GM21737 (cell line): ENCODE results near the gene NKD1.

ENCODE experiments used
- ATAC-seq: cut with Tn5 transposase; IDR thresholded peaks from one replicate; pipeline ENCODE4 v1.9.1; 2021; ENCODE audit warnings: mild to moderate bottlenecking, moderate library complexity; ENCODE audit not compliant: unreplicated experiment

NKD1 gene

DNA sequence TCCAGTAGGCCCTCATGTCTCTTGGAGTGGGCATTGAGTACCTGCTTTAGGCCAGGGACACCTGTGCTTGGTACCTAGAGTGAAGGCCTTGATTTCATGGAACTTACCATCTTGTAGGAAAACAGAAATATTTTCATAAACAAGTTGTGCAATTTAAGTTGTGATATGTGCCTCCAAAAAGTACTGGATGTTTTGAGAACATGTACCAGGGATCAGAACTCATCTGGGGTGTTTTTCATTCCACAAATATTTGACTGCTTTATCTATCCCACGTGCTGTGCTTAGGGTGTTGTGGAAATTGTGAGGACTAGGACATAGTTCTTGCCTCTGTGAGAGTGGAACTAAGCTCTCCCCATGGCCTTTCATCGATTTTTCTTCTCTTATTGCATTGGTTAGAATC, 8.8 kb downstream of the NKD1 start:
- ATAC-seq: no peak

DNA sequence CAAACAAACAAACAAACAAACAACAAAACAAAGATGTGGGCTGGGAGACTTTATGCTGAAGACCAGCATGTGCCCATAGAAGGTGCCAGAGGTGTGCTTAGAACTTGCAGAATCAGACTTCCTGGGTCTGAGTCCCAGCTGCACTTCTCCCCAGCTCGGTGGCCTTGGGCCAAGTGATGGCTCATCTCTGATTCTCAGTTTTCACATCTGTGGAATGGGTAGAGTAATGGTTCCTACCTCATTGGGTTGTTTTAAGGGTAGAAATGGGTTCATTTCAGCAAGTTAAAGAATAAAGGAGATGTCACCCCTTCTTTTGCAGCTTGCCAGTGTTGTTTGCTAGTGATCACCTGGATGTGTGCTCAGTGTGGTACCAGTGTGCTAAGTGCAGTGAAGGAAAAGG, 10.7 kb downstream of the NKD1 start:
- ATAC-seq: no peak

DNA sequence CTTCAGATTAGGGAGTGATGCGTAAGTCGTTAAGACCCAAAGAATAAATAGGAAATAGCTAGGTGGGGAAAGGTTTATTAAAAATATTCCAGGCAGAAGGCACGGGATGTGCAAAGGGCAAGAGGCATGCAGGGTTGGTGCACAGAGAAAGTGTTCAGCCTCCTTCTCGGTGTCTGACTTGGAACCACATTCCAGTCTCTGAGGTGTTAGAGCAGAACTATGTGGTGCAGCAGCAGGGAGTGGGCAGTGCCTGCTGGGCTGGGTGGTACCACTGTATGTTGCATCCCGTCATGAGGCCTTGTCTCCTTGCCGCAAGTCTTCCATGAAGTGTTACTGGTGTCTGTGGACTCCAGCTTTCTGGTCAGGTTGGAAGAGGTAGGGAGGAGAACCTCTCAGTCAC, 11.1 kb downstream of the NKD1 start:
- ATAC-seq: no peak

DNA sequence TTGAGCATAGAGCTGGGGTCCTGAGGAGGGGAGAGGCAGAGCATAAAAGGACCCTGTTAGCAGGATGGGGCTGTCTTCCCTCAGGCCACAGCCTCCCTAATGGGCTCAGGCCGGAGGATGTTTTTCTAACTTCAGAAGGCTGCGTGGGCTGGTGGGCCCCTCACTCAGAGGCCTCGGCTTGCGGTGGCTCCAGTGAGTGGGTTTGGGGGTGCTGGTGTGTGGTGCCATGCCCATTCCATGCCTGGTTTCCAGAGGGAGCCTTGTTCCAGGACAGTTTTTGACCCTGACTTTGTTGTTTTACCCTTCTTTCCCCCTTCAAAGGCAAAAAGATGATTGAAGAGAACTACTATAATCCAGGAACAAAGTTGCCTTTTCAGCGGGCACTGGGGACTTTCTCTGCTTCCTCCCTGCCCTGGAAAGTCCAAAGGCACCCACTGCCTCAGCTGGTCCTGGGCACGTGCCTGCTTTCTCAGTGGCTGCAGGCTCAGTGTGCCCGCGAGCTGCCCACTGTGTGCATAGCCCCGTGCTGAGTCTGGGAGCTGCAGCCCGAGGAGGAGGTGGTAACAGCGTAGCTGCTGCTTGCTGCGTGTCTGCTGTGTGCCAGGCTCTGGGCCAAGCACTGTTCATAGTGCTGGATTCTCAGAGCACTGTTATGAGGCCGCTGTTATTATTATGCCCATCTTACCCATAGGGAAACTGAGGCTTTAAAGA, 11.8 kb downstream of the NKD1 start:
- ATAC-seq: no peak

DNA sequence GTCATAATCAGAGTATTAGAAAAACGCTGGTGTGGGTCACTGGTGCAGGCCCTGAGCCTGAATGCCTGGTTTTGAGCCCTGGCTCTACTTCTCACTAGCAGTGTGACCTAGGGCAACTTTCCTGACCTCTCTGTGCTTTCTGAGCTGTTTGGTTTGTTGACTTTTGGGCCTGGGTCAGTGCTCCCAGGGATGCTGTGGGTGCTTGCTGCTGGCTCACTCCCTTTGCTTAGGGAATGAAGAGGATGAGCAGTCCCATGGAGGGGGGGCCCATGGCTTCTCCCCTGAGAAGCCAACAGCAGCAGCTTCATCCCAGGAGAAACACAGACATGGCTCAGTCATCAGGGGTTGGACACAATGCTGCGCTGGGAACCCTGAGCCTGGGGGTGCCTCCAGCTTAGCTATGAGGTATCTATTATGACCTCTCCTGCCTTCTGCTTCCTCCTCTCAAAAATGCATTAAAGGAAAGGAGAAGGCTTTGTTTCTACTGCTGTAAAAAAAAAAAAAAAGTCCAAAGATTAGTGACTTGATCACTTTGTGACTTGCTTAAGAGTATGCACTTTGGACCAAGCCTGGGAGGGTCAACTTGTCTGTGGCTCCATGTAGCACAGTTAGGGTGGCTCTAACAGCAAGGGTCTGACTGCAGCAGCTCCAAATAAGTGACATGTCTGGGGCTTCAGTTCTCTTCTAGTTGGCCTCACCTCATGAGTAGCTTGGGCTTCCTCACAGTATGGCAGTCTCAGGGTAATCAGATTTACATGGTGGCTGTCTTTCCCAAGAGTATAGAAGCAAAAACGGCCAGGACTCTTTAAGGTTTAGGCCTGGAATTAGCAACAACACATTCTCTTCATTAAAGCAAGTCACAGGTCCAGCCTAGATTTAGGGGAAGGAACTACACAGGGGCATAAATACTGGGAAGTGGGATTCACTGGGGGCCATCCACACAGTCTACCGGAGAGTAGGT, 13.0 kb downstream of the NKD1 start:
- ATAC-seq: no peak

DNA sequence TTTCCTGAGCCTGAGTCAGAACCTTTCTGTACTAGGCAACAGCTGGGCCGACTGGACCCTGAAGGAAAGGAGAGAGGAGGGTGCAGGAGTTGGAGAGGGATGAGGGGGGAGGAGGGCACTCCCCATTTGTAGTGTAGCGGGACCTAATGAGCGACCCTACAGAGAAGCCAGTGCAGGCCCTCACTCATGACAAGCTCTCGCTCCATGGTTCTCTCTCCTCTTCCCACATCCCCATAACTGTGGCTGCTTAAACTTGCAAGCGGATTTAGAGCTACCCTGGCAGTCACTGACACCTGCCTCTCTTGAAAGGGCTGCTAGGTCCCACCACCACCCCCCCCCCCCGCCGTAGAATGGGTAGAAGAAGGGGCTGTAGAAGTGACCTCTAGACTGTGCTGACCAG, 14.5 kb downstream of the NKD1 start:
- ATAC-seq: no peak

DNA sequence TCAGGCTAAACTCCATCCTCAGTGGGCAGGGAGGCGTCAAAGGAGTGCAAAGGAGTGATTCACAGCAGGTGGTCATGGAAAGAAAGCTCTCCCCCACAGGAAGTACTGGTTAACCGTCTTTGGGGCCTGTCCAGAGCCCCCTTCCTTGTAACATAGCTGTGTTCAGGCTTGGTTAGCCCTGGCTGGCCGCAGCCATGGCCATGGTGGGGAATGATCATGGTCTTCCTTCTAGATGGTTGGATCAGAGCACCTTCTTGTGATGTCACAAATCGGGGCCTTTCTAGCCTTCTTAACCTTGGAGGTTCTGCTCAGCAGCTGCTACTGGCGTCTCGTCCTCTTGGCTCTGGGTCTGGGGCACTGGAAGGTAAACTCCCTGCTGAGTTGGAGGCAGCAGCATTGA, 15.8 kb downstream of the NKD1 start:
- no peak for ATAC-seq

DNA sequence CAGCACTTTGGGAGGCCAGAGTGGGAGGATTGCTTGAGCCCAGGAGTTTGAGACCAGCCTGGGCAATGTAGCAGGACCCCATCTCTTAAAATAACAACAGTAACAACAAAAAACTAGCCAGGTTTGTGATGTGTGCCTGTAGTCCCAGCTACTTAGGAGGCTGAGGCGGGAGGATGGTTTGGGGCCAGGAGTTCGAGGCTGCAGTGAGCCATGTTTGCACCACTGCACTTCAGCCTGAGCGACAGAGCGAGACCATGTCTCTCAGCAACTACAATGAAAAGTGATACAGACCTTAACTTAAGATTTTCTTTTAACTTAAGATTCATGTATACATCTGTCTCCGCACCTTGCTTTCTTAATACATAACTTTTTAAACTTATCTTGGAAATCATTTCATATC, 17.2 kb downstream of the NKD1 start:
- ATAC-seq: no peak

DNA sequence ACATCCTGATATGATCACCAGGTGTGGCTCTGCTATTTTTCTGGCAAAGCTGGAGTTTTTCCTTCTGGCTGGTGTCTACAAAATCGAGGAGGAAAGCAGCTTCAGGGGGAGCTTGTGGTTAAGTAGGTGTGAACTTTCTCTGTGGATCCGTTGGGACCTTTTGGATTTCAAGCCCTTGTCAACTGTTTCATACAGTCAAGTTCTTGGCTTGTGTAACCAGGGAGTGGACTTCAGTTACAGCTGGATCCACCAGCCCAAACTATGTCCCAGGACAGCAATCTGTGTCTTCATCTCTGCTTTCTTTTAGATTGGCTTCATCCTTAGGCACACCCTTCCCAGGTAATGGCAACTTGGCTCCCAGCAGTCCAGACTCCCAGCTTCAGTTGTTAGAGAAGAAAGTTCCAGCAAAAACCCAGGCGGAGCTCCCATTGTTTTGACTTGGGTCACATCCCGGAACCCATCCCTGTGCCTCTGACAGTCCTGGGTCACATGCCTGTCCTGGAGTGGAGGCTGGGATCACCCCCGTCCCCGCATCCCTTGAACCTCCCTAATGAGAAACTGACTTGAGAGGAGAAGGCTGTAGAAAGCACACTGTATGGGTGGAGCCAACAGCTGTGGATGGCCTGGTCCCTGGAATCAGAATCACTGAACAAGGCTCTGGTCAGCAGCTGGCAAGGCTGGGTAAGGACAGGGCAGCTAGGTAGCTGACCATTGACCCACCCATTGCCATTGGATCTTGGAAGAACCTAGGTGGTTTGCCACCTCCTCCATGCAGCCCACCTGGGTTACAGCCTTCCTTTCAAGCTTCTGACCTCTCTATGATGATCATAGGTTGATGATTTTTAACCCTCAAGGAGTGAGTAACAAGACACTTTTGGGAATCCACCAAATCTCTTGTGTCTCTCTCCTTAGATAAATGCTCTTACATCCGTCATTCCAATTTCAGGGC, 18.1 kb downstream of the NKD1 start:
- no peak for ATAC-seq

DNA sequence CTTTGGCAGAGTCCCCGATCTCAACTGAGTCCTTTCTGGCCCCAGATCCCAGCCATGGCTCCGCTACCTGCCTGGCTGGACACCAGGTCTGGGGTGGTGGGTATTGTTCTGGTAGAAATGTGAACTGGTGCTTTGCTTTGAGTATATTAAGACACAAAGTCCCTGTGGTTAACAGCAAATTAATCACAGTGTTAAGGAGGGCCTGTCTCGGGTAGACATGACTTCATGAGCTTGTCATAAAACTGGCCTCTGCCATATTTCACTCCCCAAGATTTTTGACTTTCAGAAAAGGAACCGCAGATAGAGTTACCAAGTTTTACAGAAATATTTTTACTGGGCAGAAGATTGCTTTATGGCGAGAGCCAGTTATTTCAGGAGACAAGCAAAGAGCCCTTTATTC, 19.5 kb downstream of the NKD1 start:
- no peak for ATAC-seq

DNA sequence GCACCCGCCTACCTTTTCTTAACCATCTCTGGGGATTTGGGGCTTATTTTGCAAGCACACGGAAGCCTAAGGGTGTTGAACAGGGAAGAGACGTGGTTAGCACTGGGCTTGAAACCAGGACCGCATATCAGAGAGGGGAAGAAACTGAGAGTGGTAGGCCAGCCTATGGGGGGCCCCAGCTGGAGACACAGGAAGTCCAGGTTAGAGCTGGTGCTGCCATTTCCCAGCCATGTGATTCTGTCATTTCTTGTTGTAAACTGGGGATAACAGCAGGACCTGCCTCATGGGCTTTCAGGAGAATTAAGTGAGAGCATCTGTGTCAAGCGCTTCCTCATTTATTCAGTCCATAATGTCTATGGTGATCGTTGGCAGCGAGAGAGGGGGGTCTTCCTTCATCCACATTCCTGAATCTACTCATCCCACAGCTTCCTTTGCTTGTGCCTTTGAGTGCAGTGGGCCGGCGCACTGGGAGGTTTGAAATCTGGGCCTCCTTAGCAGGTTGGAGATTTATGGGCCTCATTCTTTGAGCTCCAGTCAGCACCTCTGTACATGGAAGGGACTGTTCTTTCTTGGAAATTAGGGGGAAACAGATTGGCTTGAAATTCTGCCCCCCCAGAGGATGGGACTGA, 20.1 kb downstream of the NKD1 start:
- no peak for ATAC-seq

DNA sequence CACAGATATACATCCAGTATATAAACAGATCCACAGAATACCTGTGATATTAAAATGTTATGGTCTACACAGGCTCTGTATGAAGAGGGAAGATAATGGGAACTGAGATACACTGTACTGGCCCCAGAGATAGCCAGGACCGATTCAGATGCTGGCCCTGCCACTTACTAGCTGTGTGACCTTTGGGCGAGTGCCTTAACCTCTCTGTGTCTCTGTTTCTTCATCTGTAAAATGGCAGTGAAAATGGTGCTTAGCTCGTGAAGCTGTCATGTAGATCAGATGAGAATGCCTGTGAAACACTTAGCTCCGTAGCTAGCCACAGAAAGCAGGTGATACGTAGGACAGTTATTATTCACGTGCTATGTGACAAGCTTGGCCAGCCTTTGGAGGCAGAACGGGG, 22.2 kb downstream of the NKD1 start:
- no peak for ATAC-seq

DNA sequence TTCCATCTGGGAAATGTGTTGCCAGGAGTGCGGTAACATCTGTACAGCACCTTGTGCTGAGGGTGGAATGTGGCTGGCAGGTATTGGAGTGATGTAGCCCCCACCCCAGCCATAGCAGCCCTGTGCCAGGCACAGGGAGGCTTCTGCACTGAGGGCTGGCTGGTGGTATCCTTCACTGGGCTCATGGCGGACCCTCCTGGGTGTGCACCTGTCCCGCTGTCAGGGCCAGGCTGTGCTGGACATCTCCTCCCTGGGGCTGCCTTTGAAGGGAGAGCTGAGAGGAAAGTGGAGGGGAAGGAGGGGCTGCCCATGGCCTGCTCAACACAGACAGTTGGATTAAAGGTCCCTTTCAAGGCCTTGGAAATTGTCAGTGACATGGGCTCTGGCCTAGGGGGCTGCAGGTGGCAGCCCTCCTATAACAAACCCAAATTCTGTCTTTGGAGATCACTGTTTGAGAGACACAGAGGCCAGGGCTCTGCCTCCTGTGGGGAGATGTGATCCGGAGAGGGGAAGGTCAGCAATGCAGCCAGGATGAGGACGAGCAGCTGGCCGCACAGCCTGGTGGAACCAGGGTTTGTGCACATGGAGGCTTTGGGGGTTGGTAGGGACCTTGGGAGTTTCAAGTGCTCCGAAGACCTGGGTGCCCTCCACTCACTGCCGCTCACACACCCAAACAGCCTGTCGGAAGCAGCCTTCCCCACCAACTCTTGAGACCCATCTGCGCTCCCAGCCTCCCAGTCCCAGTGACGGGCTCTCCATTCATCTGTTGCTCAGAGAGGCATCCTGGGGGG, 22.8 kb downstream of the NKD1 start:
- no peak for ATAC-seq

DNA sequence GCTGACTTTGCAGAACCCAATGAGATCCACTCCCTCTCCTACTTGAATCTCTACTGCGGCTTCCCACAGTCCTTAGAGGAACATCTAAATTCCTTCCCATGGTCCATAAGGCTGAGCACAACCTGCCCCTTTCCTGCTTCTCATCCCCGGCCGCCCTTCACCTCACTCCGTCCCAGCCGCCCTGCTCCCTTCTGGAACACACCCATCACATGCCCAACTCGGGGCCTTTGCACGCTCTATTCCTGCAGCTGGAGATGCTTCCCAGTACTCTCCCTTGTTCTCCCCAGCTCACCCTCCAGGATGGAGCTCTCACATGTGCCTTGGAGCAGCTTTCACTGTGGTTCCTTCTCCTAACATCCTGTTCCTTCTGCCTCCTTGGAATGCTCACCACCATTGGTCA, 23.6 kb downstream of the NKD1 start:
- no peak for ATAC-seq

DNA sequence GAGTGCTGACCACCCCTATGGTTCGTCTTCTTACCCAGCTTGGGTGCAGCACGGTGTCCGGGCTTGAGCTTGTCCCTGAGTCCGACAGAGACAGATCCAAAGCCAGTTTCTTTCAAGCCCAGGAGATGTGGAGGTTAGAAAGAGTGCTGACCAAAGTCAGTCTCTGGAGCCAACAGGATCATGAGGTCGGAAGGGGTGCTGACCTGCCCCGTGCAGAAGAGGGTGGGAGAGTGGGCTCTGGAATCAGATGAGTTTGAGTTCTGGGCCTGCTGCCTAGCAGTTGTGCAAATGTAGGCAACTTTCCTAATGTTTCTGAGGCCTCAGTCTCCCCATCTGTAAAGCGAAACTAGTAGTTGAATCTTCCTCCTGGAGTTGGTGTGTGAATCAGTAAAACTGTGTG, 24.5 kb downstream of the NKD1 start:
- ATAC-seq: no peak

DNA sequence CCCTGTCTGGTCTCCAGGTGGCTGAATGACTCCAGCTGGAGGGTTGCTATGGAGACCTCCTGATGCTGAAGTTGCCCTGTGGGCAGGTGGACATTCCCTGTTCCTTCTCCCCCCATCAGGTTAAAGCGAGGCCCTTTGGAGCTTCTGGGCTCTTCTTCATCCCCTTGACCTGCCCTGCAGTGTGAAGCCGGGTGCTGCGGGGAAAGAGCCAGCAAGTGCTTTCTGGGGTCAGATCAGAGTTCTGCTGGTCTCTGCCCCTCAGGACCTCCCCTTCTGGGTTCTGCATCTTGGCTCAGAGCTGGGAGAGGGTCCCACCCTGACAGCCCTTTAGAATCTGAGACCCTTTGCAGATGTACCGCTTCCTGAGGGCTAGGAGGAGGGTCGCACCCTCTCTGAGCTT, 25.1 kb downstream of the NKD1 start:
- ATAC-seq: no peak

DNA sequence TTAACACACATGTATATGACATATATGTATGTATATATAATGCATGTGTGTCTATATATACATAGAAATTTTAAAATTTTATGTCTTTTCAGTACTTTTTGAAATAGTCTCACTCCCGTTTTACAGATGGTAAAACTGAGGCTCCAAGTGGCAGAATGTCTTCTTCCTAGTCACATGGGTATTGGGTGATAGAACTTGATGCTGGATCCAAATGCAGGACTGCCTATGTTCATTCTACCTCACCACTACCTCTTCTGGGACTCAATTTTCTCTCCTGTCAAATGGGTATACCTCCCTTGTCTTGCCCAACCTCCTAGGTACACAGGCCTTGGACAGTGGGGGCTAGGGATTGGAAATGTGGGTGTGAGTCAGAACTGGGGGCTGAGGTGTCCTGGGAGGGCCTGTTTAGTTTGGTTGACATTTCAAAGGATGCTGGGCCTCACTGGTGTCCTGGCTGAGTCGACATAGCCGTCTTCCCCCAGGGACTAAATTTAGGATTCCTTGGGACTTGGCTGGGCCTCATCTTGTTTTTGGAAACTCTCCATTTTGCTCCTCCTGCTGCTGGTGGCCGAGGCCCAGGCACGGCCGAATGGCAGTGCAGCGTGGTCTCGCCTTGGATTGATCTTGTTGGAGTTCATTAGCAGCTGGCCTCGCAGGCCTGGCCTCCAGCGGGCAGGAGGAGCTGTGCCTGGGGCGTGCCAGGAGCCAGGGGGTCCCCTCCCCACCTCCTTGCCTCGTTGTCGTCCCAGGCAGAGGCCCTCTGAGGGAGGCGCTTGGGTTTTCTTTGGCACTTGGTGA, 25.9 kb downstream of the NKD1 start:
- no peak for ATAC-seq

DNA sequence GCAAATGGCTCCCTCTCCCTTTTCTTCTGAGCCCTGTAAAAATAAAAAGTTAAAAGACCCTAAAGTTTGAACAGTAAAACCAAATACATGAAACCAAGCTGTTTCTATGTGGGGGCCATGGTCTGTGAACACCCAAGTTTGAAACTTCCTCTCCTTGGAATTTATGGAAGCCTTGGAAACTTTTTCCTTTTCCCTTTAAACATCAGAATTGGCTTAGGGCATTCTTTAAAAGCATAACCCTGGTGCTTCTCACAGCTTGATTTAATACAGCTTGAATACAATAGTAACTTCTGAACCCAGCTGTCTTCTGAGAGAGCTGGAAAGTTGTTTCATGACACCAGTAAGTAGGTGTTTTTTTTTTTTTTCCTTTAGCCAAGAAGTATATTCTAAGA, 26.5 kb downstream of the NKD1 start:
- no peak for ATAC-seq

DNA sequence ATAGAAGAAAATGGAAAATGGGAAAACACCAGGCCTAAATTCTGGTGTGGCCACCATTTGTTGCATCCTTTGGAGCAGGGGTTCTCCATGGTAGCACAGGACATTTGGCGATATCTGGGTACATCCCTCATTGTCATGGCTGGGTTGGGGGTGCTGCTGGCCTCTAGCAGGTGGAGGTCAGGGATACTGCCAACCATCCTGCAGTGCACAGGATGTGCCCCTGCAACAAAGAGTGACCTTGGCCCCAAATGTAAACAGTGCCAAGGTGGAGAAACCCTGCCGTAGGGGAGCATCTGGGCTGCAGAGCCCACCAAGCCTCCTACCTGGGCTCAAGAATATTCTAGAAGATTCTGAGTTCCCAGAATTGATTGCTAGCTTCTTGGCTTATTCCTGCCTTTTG, 27.5 kb downstream of the NKD1 start:
- no peak for ATAC-seq
